Activated CD8-positive, alpha-beta T cell treated with anti-CD3 and anti-CD28 coated beads for 36 hours (primary cell): ENCODE measurements around the gene HSCB. TPM values are rescaled to one million over a fixed set of nuclear protein-coding genes. Genes with fewer than 3 reads are reported as not detected.

ENCODE experiments used
- ATAC-seq: fragments of 200-7000 bp; cut with Tn5 transposase; one replicate; pipeline ENCODE4 v1.10.0; 2021; ENCODE audit warnings: mild to moderate bottlenecking, moderate library complexity
- CTCF ChIA-PET: fragments of 350-600 bp; sonication (Branson Sonifier 250); formaldehyde crosslinking; loops from one replicate; lab custom pipeline; 2021; ENCODE audit warnings: antibody characterized with exemption; lab: Charles Lee
- POLR2A ChIA-PET: fragments of 350-600 bp; sonication (Branson Sonifier 250); formaldehyde crosslinking; loops from one replicate; lab custom pipeline; 2021; ENCODE audit warnings: antibody characterized with exemption; lab: Charles Lee
- DNase-seq: peaks from one replicate; pipeline ENCODE4 v3.0.0-alpha.2; 2020
- H3K27ac Mint-ChIP-seq: one replicate; pipeline ENCODE4 v1.8.0; 2021; ENCODE audit warnings: mild to moderate bottlenecking, mixed read lengths
- H3K27me3 Mint-ChIP-seq: one replicate; pipeline ENCODE4 v1.8.0; 2021; ENCODE audit warnings: mixed read lengths
- H3K36me3 Mint-ChIP-seq: one replicate; pipeline ENCODE4 v1.8.0; 2021; ENCODE audit warnings: low read depth, mixed read lengths
- H3K4me1 Mint-ChIP-seq: one replicate; pipeline ENCODE4 v1.8.0; 2021; ENCODE audit warnings: low read depth, mixed read lengths
- H3K4me3 Mint-ChIP-seq: one replicate; pipeline ENCODE4 v1.8.0; 2021; ENCODE audit warnings: mild to moderate bottlenecking, moderate library complexity, mixed read lengths
- H3K9me3 Mint-ChIP-seq: one replicate; pipeline ENCODE4 v1.8.0; 2021; ENCODE audit warnings: mixed read lengths
- CTCF ChIP-seq: fragments of 200-600 bp; IDR thresholded peaks from one replicate; pipeline ENCODE4 v1.8.0; 2022; ENCODE audit warnings: antibody characterized with exemption, mild to moderate bottlenecking
- intact Hi-C: fragments of 100-400 bp; cut with micrococcal nuclease; formaldehyde crosslinking; loops from one replicate; pipeline ENCODE4 v1.10.0; 2022
- total RNA-seq, 2 experiments: library from RNA; stranded (reverse); gene quantifications; one replicate each; pipeline ENCODE4 v1.2.3, GENCODE V29; 2021

HSCB gene
- total RNA-seq, 2 experiments from 2014 or later, result 16.5 to 17.5 TPM

GRCh38 chr22:28798810-28799605 is 57.2 kb downstream of the HSCB start:
- no peaks in the 10 kb centered on the region for H3K27me3 Mint-ChIP-seq
- ATAC-seq (peak; percentile 38), DNase-seq (peak; percentile 57)
- POLR2A ChIA-PET, result interaction anchor here (0.9 to 4.8 kb wide), 17 partner anchors 8 to 110 kb away, joined by 3 to 60 read pairs (median 5); partner anchors contain the start of genes CCDC117, CHEK2 and HSCB
- peaks cover 69% of the 10 kb centered on the region for H3K36me3 Mint-ChIP-seq
- peaks cover 55% of the 10 kb centered on the region for H3K4me1 Mint-ChIP-seq
- no peaks in the 10 kb centered on the region for H3K9me3 Mint-ChIP-seq
- H3K4me3 Mint-ChIP-seq, result peak overlapping the region; percentile 95
- CTCF ChIA-PET, result interaction anchor here (0.7 to 3.5 kb wide), 5 partner anchors 13 to 30 kb away, joined by 3 to 18 read pairs (median 4); partner anchors contain the start of gene CCDC117
- intact Hi-C loops, result no loop called here
- H3K27ac Mint-ChIP-seq, result peak overlapping the region; percentile 99
- no peak for TF ChIP-seq CTCF

- Mint-ChIP-seq H3K27me3 (no peaks in the 10 kb centered on the region), H3K27ac (peak overlapping the region; percentile 99), H3K4me1 (peaks cover 49% of the 10 kb centered on the region), H3K36me3 (peaks cover 65% of the 10 kb centered on the region), H3K4me3 (peak overlapping the region; percentile 95), H3K9me3 (no peaks in the 10 kb centered on the region)
- CTCF ChIA-PET, result interaction anchor here (0.9 to 4.6 kb wide), 5 partner anchors 12 to 29 kb away, joined by 3 to 29 read pairs (median 18); partner anchors contain the start of gene CCDC117
- no peak for TF ChIP-seq CTCF
- DNase-seq (peak; percentile 39), ATAC-seq (peak; percentile 31)
- POLR2A ChIA-PET, result interaction anchor here (0.9 to 4.8 kb wide), 16 partner anchors 9 to 109 kb away, joined by 3 to 60 read pairs (median 5); partner anchors contain the start of genes CCDC117, CHEK2 and HSCB
- intact Hi-C loops, result no loop called here
These were observed 57.9 kb downstream of the HSCB start for GRCh38 chr22:28799606-28800307.

- peak; percentile 89 for DNase-seq
- ATAC-seq, result peak; percentile 89
- peaks cover 59% of the 10 kb centered on the region for H3K36me3 Mint-ChIP-seq
- intact Hi-C loops, result no loop called here
- ChIA-PET POLR2A (interaction anchor here (0.8 to 4.8 kb wide), 15 partner anchors 9 to 109 kb away, joined by 3 to 60 read pairs (median 7); partner anchors contain the start of genes CCDC117, CHEK2 and HSCB), CTCF (interaction anchor here (0.9 to 4.6 kb wide), 6 partner anchors 11 to 107 kb away, joined by 3 to 29 read pairs (median 11); partner anchors contain the start of gene CCDC117)
- no peaks in the 10 kb centered on the region for H3K27me3 Mint-ChIP-seq
- no peaks in the 10 kb centered on the region for H3K9me3 Mint-ChIP-seq
- H3K4me1 Mint-ChIP-seq, result peaks cover 44% of the 10 kb centered on the region
- peak within 1 kb of the TSS; percentile 99 for H3K27ac Mint-ChIP-seq
- peak within 1 kb of the TSS; percentile 95 for H3K4me3 Mint-ChIP-seq
- no peak for TF ChIP-seq CTCF
These were observed 58.6 kb downstream of the HSCB start, which contains the start of gene XBP1 for GRCh38 chr22:28800308-28801041. Gene XBP1 (minus strand): TSS chr22:28800569.

GRCh38 chr22:28801845-28802594 is 60.2 kb downstream of the HSCB start:
- ATAC-seq, result no peak
- peak overlapping the region; percentile 95 for H3K4me3 Mint-ChIP-seq

More at GRCh38 chr22:28801845-28802594, 60.2 kb downstream of the HSCB start:
- TF ChIP-seq CTCF, result no peak
- peaks cover 31% of the 10 kb centered on the region for H3K4me1 Mint-ChIP-seq
- no peaks in the 10 kb centered on the region for H3K27me3 Mint-ChIP-seq
- CTCF ChIA-PET, result interaction anchor here (0.6 to 4.6 kb wide), 8 partner anchors 10 to 826 kb away, joined by 3 to 29 read pairs (median 4); no protein-coding TSS in a partner anchor
- intact Hi-C loops, result no loop called here
- no peaks in the 10 kb centered on the region for H3K9me3 Mint-ChIP-seq
- DNase-seq, result no peak
- peaks cover 44% of the 10 kb centered on the region for H3K36me3 Mint-ChIP-seq
- POLR2A ChIA-PET, result interaction anchor here (0.6 to 1.0 kb wide), 3 partner anchors 11 to 21 kb away, joined by 3 to 4 read pairs (median 3); no protein-coding TSS in a partner anchor
- peak overlapping the region; percentile 89 for H3K27ac Mint-ChIP-seq
